GM18498 (cell line): ENCODE measurements around the gene GH1.
"Not testable (repeated sequence)": the region's sequence is repeated elsewhere in the genome, so short reads cannot be mapped to it uniquely, and the experiment has no call there.

Experiments used
- ATAC-seq: cut with Tn5 transposase; IDR thresholded peaks from one replicate; pipeline ENCODE4 v1.9.1; 2021; ENCODE audit warnings: mild to moderate bottlenecking, moderate library complexity; ENCODE audit not compliant: unreplicated experiment

GH1 gene

DNA sequence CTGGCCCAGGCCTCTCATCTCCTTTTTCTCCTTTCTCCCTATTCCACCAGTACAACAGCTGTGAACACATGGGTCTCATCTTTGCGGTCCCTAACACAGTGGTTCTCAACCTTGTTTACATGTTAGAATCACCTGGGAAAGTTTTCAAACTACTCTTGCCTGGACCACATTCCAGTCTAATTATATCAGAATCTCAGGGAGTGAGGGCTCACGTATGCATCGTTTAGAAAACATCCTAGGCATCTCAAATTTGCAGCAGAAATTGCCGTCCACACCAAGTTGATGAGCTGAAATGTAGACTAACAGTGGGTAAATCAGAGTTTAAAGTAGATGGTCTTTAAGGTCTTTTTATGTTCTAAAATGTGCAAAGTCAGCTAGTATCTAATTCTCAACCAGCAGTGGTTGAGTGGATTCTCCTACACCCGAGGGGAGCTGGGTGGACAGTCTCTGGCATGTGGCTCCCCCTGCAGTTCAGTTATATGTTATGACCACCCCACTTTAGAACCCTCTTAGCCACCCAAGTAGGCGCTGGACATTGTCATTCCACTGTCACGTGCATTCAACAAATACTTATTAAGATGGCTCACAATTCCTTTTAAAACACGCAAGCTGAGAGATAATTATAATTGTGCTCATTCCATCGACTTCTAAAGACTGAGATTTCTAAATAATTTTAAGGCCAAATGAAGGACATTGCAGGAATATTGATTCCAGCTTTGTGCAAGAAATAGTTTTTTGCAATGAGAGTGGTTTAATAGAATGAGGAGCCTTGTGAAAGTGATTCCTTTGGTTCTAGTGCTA, 48.9 kb downstream of the GH1 start:
- ATAC-seq: not testable (repeated sequence)
